Measurements from ENCODE around the gene CCSER1.
"Not testable (repeated sequence)": the region's sequence is repeated elsewhere in the genome, so short reads cannot be mapped to it uniquely, and the experiment has no call there.

Gene CCSER1

GRCh38 chr4:91330555-91331137 is 1203.5 kb downstream of the CCSER1 start:
- Histone ChIP-seq H3K27ac (ENCODE audit: low read depth, low read length) (no peak overlapping the region), H3K4me1 (ENCODE audit: control insufficient read depth, low read length) (no peaks in the 10 kb centered on the region), H3K27me3 (ENCODE audit: control insufficient read depth, low read length) (no peaks in the 10 kb centered on the region), H3K36me3 (ENCODE audit: control insufficient read depth, low read length) (no peaks in the 10 kb centered on the region), H3K79me2 (ENCODE audit: control insufficient read depth, low read length) (no peaks in the 10 kb centered on the region), H3K9me3 (ENCODE audit: control insufficient read depth, insufficient read depth, low read length) (peaks cover 7% of the 10 kb centered on the region; the same call in 1 of the 2 replicates), H4K20me1 (ENCODE audit: control insufficient read depth, insufficient read depth, low read depth, low read length) (no peaks in the 10 kb centered on the region), H3K4me3 (ENCODE audit: low read length) (no peak overlapping the region), H3K4me2 (ENCODE audit: low read length) (no peak overlapping the region), H3K9me2 (replicated peaks; ENCODE audit: control insufficient read depth, low read length) (no peaks in the 10 kb centered on the region), H3F3A (ENCODE audit: control insufficient read depth, insufficient read depth) (no peaks in the 10 kb centered on the region)
- TF ChIP-seq CTCF (IDR thresholded peaks at IDR 0.05; ENCODE audit: low read depth, low read length, poor library complexity, severe bottlenecking) (no peak), EZH2phosphoT487 (IDR thresholded peaks at IDR 0.05; ENCODE audit: borderline replicate concordance, low read length) (no peak)

DNA sequence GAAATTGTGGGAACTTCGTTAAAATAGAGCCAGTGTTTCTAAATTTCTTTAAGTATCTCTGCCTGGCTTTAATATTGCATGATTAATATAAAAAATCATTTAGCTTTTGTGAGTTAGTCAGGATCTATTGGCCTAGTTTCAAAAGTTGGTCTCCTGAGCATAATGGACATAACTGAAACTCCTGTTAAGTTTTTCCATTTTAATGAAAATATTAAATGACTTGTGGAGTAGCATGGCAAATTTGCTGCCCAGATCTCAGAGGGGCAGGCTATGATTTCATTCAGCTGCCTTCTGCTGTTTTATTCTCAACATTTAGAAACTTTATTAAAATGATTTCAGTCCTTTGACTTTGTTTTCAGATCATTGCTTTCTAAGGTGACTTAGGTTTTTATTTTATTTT is 1213.6 kb downstream of the CCSER1 start:
- Histone ChIP-seq H3K27me3 (ENCODE audit: control insufficient read depth, low read length) (no peaks in the 10 kb centered on the region), H3K36me3 (ENCODE audit: control insufficient read depth, low read length) (no peaks in the 10 kb centered on the region), H3K9me2 (replicated peaks; ENCODE audit: control insufficient read depth, low read length) (no peaks in the 10 kb centered on the region), H3K27ac (ENCODE audit: low read depth, low read length) (no peak overlapping the region), H3K9me3 (ENCODE audit: control insufficient read depth, insufficient read depth, low read length) (no peaks in the 10 kb centered on the region), H3F3A (ENCODE audit: control insufficient read depth, insufficient read depth) (no peaks in the 10 kb centered on the region), H3K79me2 (ENCODE audit: control insufficient read depth, low read length) (no peaks in the 10 kb centered on the region), H3K4me1 (ENCODE audit: control insufficient read depth, low read length) (no peaks in the 10 kb centered on the region), H3K4me3 (ENCODE audit: low read length) (no peak overlapping the region), H3K4me2 (ENCODE audit: low read length) (no peak overlapping the region), H4K20me1 (ENCODE audit: control insufficient read depth, insufficient read depth, low read depth, low read length) (no peaks in the 10 kb centered on the region)
- TF ChIP-seq EZH2phosphoT487 (IDR thresholded peaks at IDR 0.05; ENCODE audit: borderline replicate concordance, low read length), result no peak
- no peak for TF ChIP-seq CTCF (IDR thresholded peaks at IDR 0.05; ENCODE audit: low read depth, low read length, poor library complexity, severe bottlenecking)

DNA sequence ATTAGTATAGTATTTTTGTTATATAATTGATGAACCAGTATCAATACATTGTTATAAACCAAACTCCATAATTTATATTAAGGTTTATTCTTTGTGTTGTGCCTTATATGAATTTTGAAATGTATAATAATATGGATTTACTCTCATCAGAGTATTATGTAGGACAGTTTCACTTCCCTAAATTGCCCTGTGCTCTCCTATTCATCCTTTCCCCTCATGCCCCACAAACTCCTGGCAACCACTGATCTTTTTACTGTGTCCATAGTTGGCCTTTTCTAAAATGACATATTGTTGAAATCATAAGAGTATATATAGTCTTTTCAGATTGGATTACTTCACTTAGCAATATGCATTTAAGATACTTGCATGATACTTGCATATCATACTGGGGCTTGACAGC is 1218.4 kb downstream of the CCSER1 start:
- Histone ChIP-seq H3K27ac (ENCODE audit: low read depth, low read length) (no peak overlapping the region), H3K4me2 (ENCODE audit: low read length) (no peak overlapping the region), H3K79me2 (ENCODE audit: control insufficient read depth, low read length) (no peaks in the 10 kb centered on the region), H3K27me3 (ENCODE audit: control insufficient read depth, low read length) (no peaks in the 10 kb centered on the region), H3K9me2 (replicated peaks; ENCODE audit: control insufficient read depth, low read length) (no peaks in the 10 kb centered on the region), H3K4me3 (ENCODE audit: low read length) (no peak overlapping the region), H3K36me3 (ENCODE audit: control insufficient read depth, low read length) (no peaks in the 10 kb centered on the region), H3K4me1 (ENCODE audit: control insufficient read depth, low read length) (no peaks in the 10 kb centered on the region), H4K20me1 (ENCODE audit: control insufficient read depth, insufficient read depth, low read depth, low read length) (no peaks in the 10 kb centered on the region), H3K9me3 (ENCODE audit: control insufficient read depth, insufficient read depth, low read length) (no peaks in the 10 kb centered on the region), H3F3A (ENCODE audit: control insufficient read depth, insufficient read depth) (no peaks in the 10 kb centered on the region)
- TF ChIP-seq EZH2phosphoT487 (IDR thresholded peaks at IDR 0.05; ENCODE audit: borderline replicate concordance, low read length) (no peak), CTCF (IDR thresholded peaks at IDR 0.05; ENCODE audit: low read depth, low read length, poor library complexity, severe bottlenecking) (no peak)

DNA sequence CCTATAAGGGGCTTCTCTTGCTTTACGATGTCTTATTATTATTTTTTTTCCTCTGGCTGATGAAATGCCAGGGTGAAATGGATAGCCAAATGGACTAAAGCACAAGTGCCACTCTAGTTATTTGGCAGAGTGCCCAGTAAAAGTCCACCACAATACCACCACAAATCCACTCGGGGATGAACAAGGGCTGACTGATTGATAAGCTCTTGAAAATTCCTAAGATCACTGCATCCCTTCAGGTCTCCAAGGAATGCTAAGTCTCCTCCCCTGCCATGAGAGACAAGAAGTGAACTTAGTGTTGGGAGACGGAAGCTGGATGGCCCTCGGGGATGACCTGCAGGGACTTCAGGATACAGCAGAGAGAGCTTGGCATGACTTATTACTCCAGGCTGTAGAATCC is 1229.3 kb downstream of the CCSER1 start:
- not testable (repeated sequence) for H3K4me2 ChIP-seq (ENCODE audit: low read length); H3K79me2 ChIP-seq (ENCODE audit: control insufficient read depth, low read length); H3K36me3 ChIP-seq (ENCODE audit: control insufficient read depth, low read length); H3F3A ChIP-seq (ENCODE audit: control insufficient read depth, insufficient read depth); H3K27ac ChIP-seq (ENCODE audit: low read depth, low read length); H3K4me3 ChIP-seq (ENCODE audit: low read length); H3K9me2 ChIP-seq (replicated peaks; ENCODE audit: control insufficient read depth, low read length); H4K20me1 ChIP-seq (ENCODE audit: control insufficient read depth, insufficient read depth, low read depth, low read length); H3K27me3 ChIP-seq (ENCODE audit: control insufficient read depth, low read length); H3K4me1 ChIP-seq (ENCODE audit: control insufficient read depth, low read length); H3K9me3 ChIP-seq (ENCODE audit: control insufficient read depth, insufficient read depth, low read length)

GRCh38 chr4:91358016-91358415 is 1230.8 kb downstream of the CCSER1 start:
- not testable (repeated sequence) for H3K4me2 ChIP-seq (ENCODE audit: low read length); H3K9me3 ChIP-seq (ENCODE audit: control insufficient read depth, insufficient read depth, low read length); H3K4me1 ChIP-seq (ENCODE audit: control insufficient read depth, low read length)

DNA sequence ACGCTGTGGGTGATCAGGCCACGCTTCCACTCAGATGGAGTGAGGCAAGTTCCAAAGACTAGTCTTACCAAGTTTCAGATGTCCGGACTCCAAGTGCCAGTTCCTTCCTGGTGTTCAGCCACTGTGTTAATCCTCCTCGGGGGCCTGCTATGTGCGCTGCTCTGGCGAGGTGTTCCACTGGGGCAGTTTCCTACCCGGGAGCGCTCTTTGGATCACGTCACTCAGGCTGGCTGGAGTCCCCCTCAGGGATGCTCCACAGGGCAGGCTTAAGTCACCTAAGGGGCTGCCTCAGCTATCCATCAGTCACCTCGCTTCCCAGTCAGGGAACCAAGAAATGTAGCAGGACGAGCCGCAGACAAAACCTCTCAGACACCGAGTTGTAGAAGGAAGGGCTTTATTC is 1231.4 kb downstream of the CCSER1 start:
- not testable (repeated sequence) for H3K4me1 ChIP-seq (ENCODE audit: control insufficient read depth, low read length); H3K9me3 ChIP-seq (ENCODE audit: control insufficient read depth, insufficient read depth, low read length); H3K4me3 ChIP-seq (ENCODE audit: low read length); H3F3A ChIP-seq (ENCODE audit: control insufficient read depth, insufficient read depth); H3K79me2 ChIP-seq (ENCODE audit: control insufficient read depth, low read length); H3K4me2 ChIP-seq (ENCODE audit: low read length); H3K27ac ChIP-seq (ENCODE audit: low read depth, low read length); H3K9me2 ChIP-seq (replicated peaks; ENCODE audit: control insufficient read depth, low read length); H3K36me3 ChIP-seq (ENCODE audit: control insufficient read depth, low read length); H4K20me1 ChIP-seq (ENCODE audit: control insufficient read depth, insufficient read depth, low read depth, low read length); H3K27me3 ChIP-seq (ENCODE audit: control insufficient read depth, low read length)

More at GRCh38 chr4:91358016-91358415, 1230.8 kb downstream of the CCSER1 start:
- H3F3A ChIP-seq (ENCODE audit: control insufficient read depth, insufficient read depth); H3K4me3 ChIP-seq (ENCODE audit: low read length); H3K9me2 ChIP-seq (replicated peaks; ENCODE audit: control insufficient read depth, low read length); H3K27me3 ChIP-seq (ENCODE audit: control insufficient read depth, low read length); H3K79me2 ChIP-seq (ENCODE audit: control insufficient read depth, low read length); H3K27ac ChIP-seq (ENCODE audit: low read depth, low read length); H3K36me3 ChIP-seq (ENCODE audit: control insufficient read depth, low read length); H4K20me1 ChIP-seq (ENCODE audit: control insufficient read depth, insufficient read depth, low read depth, low read length): not testable (repeated sequence)
